SK-N-MC (cell line): ENCODE data around the gene DPYD.

ENCODE experiments used
- EZH2 ChIP-seq: fragments of 200-600 bp; sonication (generic); IDR thresholded peaks from one replicate; pipeline ENCODE4 v1.6.1; 2017; ENCODE audit warnings: antibody characterized with exemption
- FOXP2 ChIP-seq: optimal IDR thresholded peaks from 2 replicates; pipeline ENCODE3; 2011; ENCODE audit warnings: mild to moderate bottlenecking, moderate library complexity; ENCODE audit not compliant: insufficient read depth; ENCODE audit errors: extremely low read length, control extremely low read depth
- POLR2AphosphoS5 ChIP-seq: IDR thresholded peaks from 2 replicates; pipeline ENCODE4 v1.6.1; 2012; ENCODE audit warnings: mild to moderate bottlenecking, low read depth, low read length, borderline replicate concordance

- TF ChIP-seq EZH2 (no peak), POLR2AphosphoS5 (no peak), FOXP2 (no peak)
Observed at GRCh38 chr1:97245026-97245425, 675.8 kb downstream of the DPYD start.
